SK-N-SH treated with all-trans-retinoic acid at 6 μM for 48 hours (cell line): ENCODE results near the gene TMEM53.

ENCODE experiments used
- ATAC-seq: fragments of 200-7000 bp; cut with Tn5 transposase; 3 replicates; pipeline ENCODE4 v1.9.1; 2020; ENCODE audit warnings: mild to moderate bottlenecking, moderate library complexity
- ARNTL ChIP-seq: fragments of 450-650 bp; formaldehyde crosslinking; IDR thresholded peaks from 2 replicates; pipeline ENCODE4 v1.5.0; 2020; ENCODE audit warnings: low read depth, mild to moderate bottlenecking, moderate library complexity, borderline replicate concordance
- BACH2 ChIP-seq: fragments of 250-450 bp; sonication (Bioruptor Pico); IDR thresholded peaks from 2 replicates; pipeline ENCODE4 v1.9.0; 2021; ENCODE audit warnings: mild to moderate bottlenecking, borderline replicate concordance
- CSDC2 ChIP-seq: fragments of 250-450 bp; sonication (Bioruptor Pico); IDR thresholded peaks from 2 replicates; pipeline ENCODE4 v1.5.0; 2020; ENCODE audit warnings: mild to moderate bottlenecking, moderate library complexity
- ESRRG ChIP-seq: fragments of 250-450 bp; sonication (Bioruptor Pico); IDR thresholded peaks from 2 replicates; pipeline ENCODE4 v1.6.1; 2021; ENCODE audit warnings: mild to moderate bottlenecking
- GLIS3 ChIP-seq: fragments of 250-450 bp; sonication (Bioruptor Pico); IDR thresholded peaks from 2 replicates; pipeline ENCODE4 v1.5.0; 2020; ENCODE audit warnings: mild to moderate bottlenecking, moderate library complexity
- ISL1 ChIP-seq: fragments of 250-450 bp; sonication (Bioruptor Pico); IDR thresholded peaks from 2 replicates; pipeline ENCODE4 v2.1.2; 2022; ENCODE audit warnings: mild to moderate bottlenecking, moderate library complexity
- OSR1 ChIP-seq: fragments of 250-450 bp; sonication (Bioruptor Pico); IDR thresholded peaks from 2 replicates; pipeline ENCODE4 v1.8.0; 2022; ENCODE audit warnings: moderate library complexity, mild to moderate bottlenecking, inconsistent platforms
- PPARA ChIP-seq: fragments of 250-450 bp; sonication (Bioruptor Pico); IDR thresholded peaks from 2 replicates; pipeline ENCODE4 v1.5.0; 2020; ENCODE audit warnings: mild to moderate bottlenecking, borderline replicate concordance
- RARB ChIP-seq: fragments of 250-450 bp; sonication (Bioruptor Pico); IDR thresholded peaks from 2 replicates; pipeline ENCODE4 v1.8.0; 2021; ENCODE audit warnings: mild to moderate bottlenecking, moderate library complexity
- SNAI2 ChIP-seq: fragments of 250-450 bp; sonication (Bioruptor Pico); IDR thresholded peaks from 2 replicates; pipeline ENCODE4 v1.5.0; 2020; ENCODE audit warnings: mild to moderate bottlenecking, moderate library complexity
- TCF4 ChIP-seq: fragments of 250-450 bp; sonication (Bioruptor Pico); IDR thresholded peaks from 2 replicates; pipeline ENCODE4 v1.8.0; 2021; ENCODE audit warnings: mild to moderate bottlenecking, moderate library complexity, borderline replicate concordance
- TOX ChIP-seq: fragments of 250-450 bp; sonication (Bioruptor Pico); IDR thresholded peaks from 2 replicates; pipeline ENCODE4 v1.8.0; 2021; ENCODE audit warnings: mild to moderate bottlenecking, moderate library complexity, borderline replicate concordance
- ZC3H10 ChIP-seq: fragments of 250-450 bp; sonication (Bioruptor Pico); IDR thresholded peaks from 2 replicates; pipeline ENCODE4 v1.5.1; 2021; ENCODE audit warnings: mild to moderate bottlenecking, moderate library complexity
- ZFP3 ChIP-seq: fragments of 250-450 bp; sonication (Bioruptor Pico); IDR thresholded peaks from 2 replicates; pipeline ENCODE4 v1.5.0; 2020; ENCODE audit warnings: mild to moderate bottlenecking, moderate library complexity
- ZNF565 ChIP-seq: fragments of 450-650 bp; formaldehyde crosslinking; conservative IDR thresholded peaks from 2 replicates; pipeline ENCODE4 v1.5.0; 2020; ENCODE audit warnings: low read depth, mild to moderate bottlenecking, moderate library complexity
- ZNF8 ChIP-seq: fragments of 450-650 bp; formaldehyde crosslinking; IDR thresholded peaks from 2 replicates; pipeline ENCODE4 v1.5.0; 2020; ENCODE audit warnings: mild to moderate bottlenecking, moderate library complexity
- TF ChIP-seq, protein P1 (sequence below): fragments of 250-450 bp; sonication (Bioruptor Pico); IDR thresholded peaks from 2 replicates; pipeline ENCODE4 v1.5.1; 2020; ENCODE audit warnings: low read depth, mild to moderate bottlenecking, moderate library complexity
- TF ChIP-seq, protein P2 (sequence below): fragments of 250-450 bp; sonication (Bioruptor Pico); IDR thresholded peaks from 2 replicates; pipeline ENCODE4 v1.8.0; 2021; ENCODE audit warnings: low read depth, mild to moderate bottlenecking, moderate library complexity, borderline replicate concordance
- TF ChIP-seq, protein P3 (sequence below): fragments of 250-450 bp; sonication (Bioruptor Pico); IDR thresholded peaks from 2 replicates; pipeline ENCODE4 v1.5.1; 2021; ENCODE audit warnings: mild to moderate bottlenecking, moderate library complexity
- TF ChIP-seq, protein P4 (sequence below): fragments of 250-450 bp; sonication (Bioruptor Pico); IDR thresholded peaks from 2 replicates; pipeline ENCODE4 v1.8.0; 2020; ENCODE audit warnings: mild to moderate bottlenecking, moderate library complexity, borderline replicate concordance
- TF ChIP-seq, protein P5 (sequence below): fragments of 250-450 bp; sonication (Bioruptor Pico); IDR thresholded peaks from 2 replicates; pipeline ENCODE4 v1.5.0; 2020; ENCODE audit warnings: mild to moderate bottlenecking, moderate library complexity

The TMEM53 gene

DNA sequence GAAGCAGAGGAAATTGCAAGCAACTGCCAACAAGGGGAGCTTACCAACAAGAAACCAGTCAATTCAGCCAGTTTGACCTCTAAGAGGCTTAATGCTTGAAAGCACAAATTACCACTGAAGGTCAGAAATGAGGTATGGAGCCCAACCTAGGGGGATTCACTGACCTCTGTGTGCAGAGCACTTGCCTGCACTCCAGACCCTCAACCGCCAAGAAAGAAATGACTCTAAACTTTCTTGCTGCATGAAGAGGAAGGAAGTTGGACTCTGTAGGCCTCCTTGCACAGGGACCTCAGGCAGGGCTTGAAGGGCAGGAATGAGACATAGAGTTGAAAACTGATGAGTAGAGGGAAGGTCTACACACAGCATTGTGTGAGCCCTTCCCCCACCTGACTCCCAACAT is 10.2 kb upstream of the TMEM53 start:
- ATAC-seq, result no peak
- TF ChIP-seq BACH2 (CRISPR knock-in tag) (no peak), OSR1 (no peak), TCF4 (CRISPR knock-in tag) (no peak), ARNTL (CRISPR knock-in tag) (no peak), ESRRG (CRISPR knock-in tag) (no peak), CSDC2 (no peak), SNAI2 (CRISPR knock-in tag) (no peak), ZFP3 (CRISPR knock-in tag) (no peak), TOX (no peak), ZNF565 (CRISPR knock-in tag) (no peak), RARB (no peak)
- TF ChIP-seq, protein P1, sequence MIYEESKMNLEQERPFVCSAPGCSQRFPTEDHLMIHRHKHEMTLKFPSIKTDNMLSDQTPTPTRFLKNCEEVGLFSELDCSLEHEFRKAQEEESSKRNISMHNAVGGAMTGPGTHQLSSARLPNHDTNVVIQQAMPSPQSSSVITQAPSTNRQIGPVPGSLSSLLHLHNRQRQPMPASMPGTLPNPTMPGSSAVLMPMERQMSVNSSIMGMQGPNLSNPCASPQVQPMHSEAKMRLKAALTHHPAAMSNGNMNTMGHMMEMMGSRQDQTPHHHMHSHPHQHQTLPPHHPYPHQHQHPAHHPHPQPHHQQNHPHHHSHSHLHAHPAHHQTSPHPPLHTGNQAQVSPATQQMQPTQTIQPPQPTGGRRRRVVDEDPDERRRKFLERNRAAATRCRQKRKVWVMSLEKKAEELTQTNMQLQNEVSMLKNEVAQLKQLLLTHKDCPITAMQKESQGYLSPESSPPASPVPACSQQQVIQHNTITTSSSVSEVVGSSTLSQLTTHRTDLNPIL, result no peak
- TF ChIP-seq, protein P2, sequence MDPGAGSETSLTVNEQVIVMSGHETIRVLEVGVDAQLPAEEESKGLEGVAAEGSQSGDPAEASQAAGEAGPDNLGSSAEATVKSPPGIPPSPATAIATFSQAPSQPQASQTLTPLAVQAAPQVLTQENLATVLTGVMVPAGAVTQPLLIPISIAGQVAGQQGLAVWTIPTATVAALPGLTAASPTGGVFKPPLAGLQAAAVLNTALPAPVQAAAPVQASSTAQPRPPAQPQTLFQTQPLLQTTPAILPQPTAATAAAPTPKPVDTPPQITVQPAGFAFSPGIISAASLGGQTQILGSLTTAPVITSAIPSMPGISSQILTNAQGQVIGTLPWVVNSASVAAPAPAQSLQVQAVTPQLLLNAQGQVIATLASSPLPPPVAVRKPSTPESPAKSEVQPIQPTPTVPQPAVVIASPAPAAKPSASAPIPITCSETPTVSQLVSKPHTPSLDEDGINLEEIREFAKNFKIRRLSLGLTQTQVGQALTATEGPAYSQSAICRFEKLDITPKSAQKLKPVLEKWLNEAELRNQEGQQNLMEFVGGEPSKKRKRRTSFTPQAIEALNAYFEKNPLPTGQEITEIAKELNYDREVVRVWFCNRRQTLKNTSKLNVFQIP (CRISPR knock-in tag), result no peak
- TF ChIP-seq, protein P3, sequence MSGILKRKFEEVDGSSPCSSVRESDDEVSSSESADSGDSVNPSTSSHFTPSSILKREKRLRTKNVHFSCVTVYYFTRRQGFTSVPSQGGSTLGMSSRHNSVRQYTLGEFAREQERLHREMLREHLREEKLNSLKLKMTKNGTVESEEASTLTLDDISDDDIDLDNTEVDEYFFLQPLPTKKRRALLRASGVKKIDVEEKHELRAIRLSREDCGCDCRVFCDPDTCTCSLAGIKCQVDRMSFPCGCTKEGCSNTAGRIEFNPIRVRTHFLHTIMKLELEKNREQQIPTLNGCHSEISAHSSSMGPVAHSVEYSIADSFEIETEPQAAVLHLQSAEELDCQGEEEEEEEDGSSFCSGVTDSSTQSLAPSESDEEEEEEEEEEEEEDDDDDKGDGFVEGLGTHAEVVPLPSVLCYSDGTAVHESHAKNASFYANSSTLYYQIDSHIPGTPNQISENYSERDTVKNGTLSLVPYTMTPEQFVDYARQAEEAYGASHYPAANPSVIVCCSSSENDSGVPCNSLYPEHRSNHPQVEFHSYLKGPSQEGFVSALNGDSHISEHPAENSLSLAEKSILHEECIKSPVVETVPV (CRISPR knock-in tag), result no peak
- TF ChIP-seq, protein P4, sequence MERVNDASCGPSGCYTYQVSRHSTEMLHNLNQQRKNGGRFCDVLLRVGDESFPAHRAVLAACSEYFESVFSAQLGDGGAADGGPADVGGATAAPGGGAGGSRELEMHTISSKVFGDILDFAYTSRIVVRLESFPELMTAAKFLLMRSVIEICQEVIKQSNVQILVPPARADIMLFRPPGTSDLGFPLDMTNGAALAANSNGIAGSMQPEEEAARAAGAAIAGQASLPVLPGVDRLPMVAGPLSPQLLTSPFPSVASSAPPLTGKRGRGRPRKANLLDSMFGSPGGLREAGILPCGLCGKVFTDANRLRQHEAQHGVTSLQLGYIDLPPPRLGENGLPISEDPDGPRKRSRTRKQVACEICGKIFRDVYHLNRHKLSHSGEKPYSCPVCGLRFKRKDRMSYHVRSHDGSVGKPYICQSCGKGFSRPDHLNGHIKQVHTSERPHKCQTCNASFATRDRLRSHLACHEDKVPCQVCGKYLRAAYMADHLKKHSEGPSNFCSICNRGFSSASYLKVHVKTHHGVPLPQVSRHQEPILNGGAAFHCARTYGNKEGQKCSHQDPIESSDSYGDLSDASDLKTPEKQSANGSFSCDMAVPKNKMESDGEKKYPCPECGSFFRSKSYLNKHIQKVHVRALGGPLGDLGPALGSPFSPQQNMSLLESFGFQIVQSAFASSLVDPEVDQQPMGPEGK (CRISPR knock-in tag), result no peak
- TF ChIP-seq, protein P5, sequence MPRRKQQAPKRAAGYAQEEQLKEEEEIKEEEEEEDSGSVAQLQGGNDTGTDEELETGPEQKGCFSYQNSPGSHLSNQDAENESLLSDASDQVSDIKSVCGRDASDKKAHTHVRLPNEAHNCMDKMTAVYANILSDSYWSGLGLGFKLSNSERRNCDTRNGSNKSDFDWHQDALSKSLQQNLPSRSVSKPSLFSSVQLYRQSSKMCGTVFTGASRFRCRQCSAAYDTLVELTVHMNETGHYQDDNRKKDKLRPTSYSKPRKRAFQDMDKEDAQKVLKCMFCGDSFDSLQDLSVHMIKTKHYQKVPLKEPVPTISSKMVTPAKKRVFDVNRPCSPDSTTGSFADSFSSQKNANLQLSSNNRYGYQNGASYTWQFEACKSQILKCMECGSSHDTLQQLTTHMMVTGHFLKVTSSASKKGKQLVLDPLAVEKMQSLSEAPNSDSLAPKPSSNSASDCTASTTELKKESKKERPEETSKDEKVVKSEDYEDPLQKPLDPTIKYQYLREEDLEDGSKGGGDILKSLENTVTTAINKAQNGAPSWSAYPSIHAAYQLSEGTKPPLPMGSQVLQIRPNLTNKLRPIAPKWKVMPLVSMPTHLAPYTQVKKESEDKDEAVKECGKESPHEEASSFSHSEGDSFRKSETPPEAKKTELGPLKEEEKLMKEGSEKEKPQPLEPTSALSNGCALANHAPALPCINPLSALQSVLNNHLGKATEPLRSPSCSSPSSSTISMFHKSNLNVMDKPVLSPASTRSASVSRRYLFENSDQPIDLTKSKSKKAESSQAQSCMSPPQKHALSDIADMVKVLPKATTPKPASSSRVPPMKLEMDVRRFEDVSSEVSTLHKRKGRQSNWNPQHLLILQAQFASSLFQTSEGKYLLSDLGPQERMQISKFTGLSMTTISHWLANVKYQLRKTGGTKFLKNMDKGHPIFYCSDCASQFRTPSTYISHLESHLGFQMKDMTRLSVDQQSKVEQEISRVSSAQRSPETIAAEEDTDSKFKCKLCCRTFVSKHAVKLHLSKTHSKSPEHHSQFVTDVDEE, result no peak

DNA sequence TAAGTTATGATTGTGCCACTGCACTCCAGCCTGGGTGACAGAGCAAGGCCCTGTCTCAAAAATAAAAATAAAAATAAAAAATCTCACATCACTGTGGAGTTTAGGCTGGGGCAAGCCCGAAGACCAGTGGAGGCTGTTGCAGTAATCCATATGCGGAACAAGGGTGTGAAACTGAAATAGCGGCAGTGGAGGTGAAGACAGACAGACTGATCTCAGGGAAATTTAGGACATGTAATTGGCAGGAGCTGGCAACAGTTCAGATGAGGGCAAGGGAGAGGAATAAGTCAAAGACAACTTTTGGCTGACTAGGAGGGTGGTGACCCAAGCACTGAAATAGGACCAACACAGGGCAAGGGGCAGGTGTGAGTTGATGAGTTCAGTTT is 8.6 kb upstream of the TMEM53 start:
- ATAC-seq, result no peak
- no peak for TF ChIP-seq ZNF8 (CRISPR knock-in tag)
- no peak for TF ChIP-seq ISL1 (CRISPR knock-in tag)
- TF ChIP-seq OSR1, result no peak
- TF ChIP-seq, protein P2 (CRISPR knock-in tag), result no peak
- no peak for TF ChIP-seq ESRRG (CRISPR knock-in tag)
- TF ChIP-seq PPARA, result no peak
- no peak for TF ChIP-seq SNAI2 (CRISPR knock-in tag)
- TF ChIP-seq ZNF565 (CRISPR knock-in tag), result no peak
- TF ChIP-seq, protein P3 (CRISPR knock-in tag), result no peak
- TF ChIP-seq, protein P5, result no peak
- no peak for TF ChIP-seq GLIS3 (CRISPR knock-in tag)
- TF ChIP-seq, protein P4 (CRISPR knock-in tag), result no peak
- no peak for TF ChIP-seq ZC3H10 (CRISPR knock-in tag)
- no peak for TF ChIP-seq ZFP3 (CRISPR knock-in tag)
